BLaER1 treated with 17β-estradiol and CSF1 and Interleukin-3, amounts not matched to agents 10 nM and 100 nM (cell line): ENCODE measurements around the gene TMEM175.
A peak's percentile ranks its signal among the peaks of the same experiment; 100 is the strongest.

ENCODE experiments used
- H3K27ac ChIP-seq, 11 experiments: shearing (Covaris generic); formaldehyde crosslinking; 2 replicates each; pipeline ENCODE4 v1.8.1; 2022
- H3K27me3 ChIP-seq, 11 experiments: shearing (Covaris generic); formaldehyde crosslinking; 2 replicates each; pipeline ENCODE4 v1.8.1; 2022
- H3K36me3 ChIP-seq, 11 experiments: shearing (Covaris generic); formaldehyde crosslinking; 2 replicates each; pipeline ENCODE4 v1.8.1; 2022
- H3K4me1 ChIP-seq, 10 experiments: shearing (Covaris generic); formaldehyde crosslinking; 2 replicates each; pipeline ENCODE4 v1.8.1; 2022
- H3K4me2 ChIP-seq, 11 experiments: shearing (Covaris generic); formaldehyde crosslinking; 2 replicates each; pipeline ENCODE4 v1.8.1; 2022
- H3K4me3 ChIP-seq, 10 experiments: shearing (Covaris generic); formaldehyde crosslinking; 2 replicates each; pipeline ENCODE4 v1.8.1; 2022
- H3K9ac ChIP-seq, 11 experiments: shearing (Covaris generic); formaldehyde crosslinking; 2 replicates each; pipeline ENCODE4 v1.8.1; 2022
- H3K9me3 ChIP-seq, 11 experiments: shearing (Covaris generic); formaldehyde crosslinking; replicated peaks in 1 of 11; 2 replicates each; pipeline ENCODE4 v1.8.1; 2022
- H4K20me1 ChIP-seq, 11 experiments: shearing (Covaris generic); formaldehyde crosslinking; 2 replicates each; pipeline ENCODE4 v1.8.1; 2022
- Cebpa-rat ChIP-seq, 11 experiments: shearing (Covaris generic); IDR thresholded peaks; 2 replicates each; pipeline ENCODE4 v1.8.1; 2022

Gene TMEM175

GRCh38 chr4:947491-947971, 15.3 kb downstream of the TMEM175 start:
- Histone ChIP-seq H3K36me3 (peaks cover 0 to 15% (median 0%) of the 10 kb centered on the region in 11 experiments; a peak in 3 of 22 replicates), H3K9ac (no peak overlapping the region), H3K4me3 (no peak overlapping the region), H4K20me1 (peaks cover 0 to 91% (median 15%) of the 10 kb centered on the region in 11 experiments; a peak in 17 of 22 replicates), H3K4me2 (no peak overlapping the region), H3K27me3 (no peaks in the 10 kb centered on the region), H3K4me1 (peaks cover 0 to 13% (median 4%) of the 10 kb centered on the region in 10 experiments; a peak in 4 of 20 replicates), H3K27ac (no peak overlapping the region), H3K9me3 (no peaks in the 10 kb centered on the region)
- TF ChIP-seq Cebpa-rat (IDR thresholded peaks at IDR 0.05): no peak

- Histone ChIP-seq H3K36me3 (peaks cover 0 to 14% (median 0%) of the 10 kb centered on the region in 11 experiments; a peak in 7 of 22 replicates), H3K27ac (0 out of 22 replicates have a peak overlapping the region, but pooled peaks of 1 of the 11 experiments have one; percentile 18), H3K9ac (0 out of 22 replicates have a peak overlapping the region, but pooled peaks of 1 of the 11 experiments have one; percentile 19), H3K9me3 (no peaks in the 10 kb centered on the region), H3K4me2 (no peak overlapping the region), H4K20me1 (peaks cover 0 to 87% (median 15%) of the 10 kb centered on the region in 11 experiments; a peak in 17 of 22 replicates), H3K4me1 (peaks cover 0 to 11% (median 3%) of the 10 kb centered on the region in 10 experiments; a peak in 4 of 20 replicates), H3K27me3 (no peaks in the 10 kb centered on the region), H3K4me3 (no peak overlapping the region)
- no peak for TF ChIP-seq Cebpa-rat (IDR thresholded peaks at IDR 0.05)
Measured at GRCh38 chr4:948101-948935, 16.1 kb downstream of the TMEM175 start.

GRCh38 chr4:948936-949300, 16.7 kb downstream of the TMEM175 start:
- no peak for TF ChIP-seq Cebpa-rat (IDR thresholded peaks at IDR 0.05)
- no peak overlapping the region for H3K9ac ChIP-seq
- no peak overlapping the region for H3K4me3 ChIP-seq
- H3K36me3 ChIP-seq: peaks cover 0 to 16% (median 0%) of the 10 kb centered on the region in 11 experiments; a peak in 7 of 22 replicates
- H3K4me1 ChIP-seq: peaks cover 0 to 5% (median 0%) of the 10 kb centered on the region in 10 experiments; a peak in 3 of 20 replicates
- no peak overlapping the region for H3K27ac ChIP-seq
- H3K9me3 ChIP-seq: no peaks in the 10 kb centered on the region
- peaks cover 0 to 81% (median 15%) of the 10 kb centered on the region in 11 experiments; a peak in 17 of 22 replicates for H4K20me1 ChIP-seq
- H3K4me2 ChIP-seq: no peak overlapping the region
- H3K27me3 ChIP-seq: no peaks in the 10 kb centered on the region

GRCh38 chr4:949656-950055, 17.4 kb downstream of the TMEM175 start:
- no peak overlapping the region for H3K4me2 ChIP-seq
- no peak overlapping the region for H3K4me3 ChIP-seq
- peaks cover 0 to 80% (median 14%) of the 10 kb centered on the region in 11 experiments; a peak in 16 of 22 replicates for H4K20me1 ChIP-seq
- H3K27me3 ChIP-seq: no peaks in the 10 kb centered on the region
- H3K9ac ChIP-seq: no peak overlapping the region
- H3K4me1 ChIP-seq: no peaks in the 10 kb centered on the region
- no peak for TF ChIP-seq Cebpa-rat (IDR thresholded peaks at IDR 0.05)
- H3K27ac ChIP-seq: no peak overlapping the region
- peaks cover 0 to 24% (median 4%) of the 10 kb centered on the region in 11 experiments; a peak in 7 of 22 replicates for H3K36me3 ChIP-seq
- no peaks in the 10 kb centered on the region for H3K9me3 ChIP-seq

- no peak overlapping the region for H3K4me2 ChIP-seq
- no peak overlapping the region for H3K9ac ChIP-seq
- H3K27ac ChIP-seq: no peak overlapping the region
Measured at GRCh38 chr4:950136-951020, 18.1 kb downstream of the TMEM175 start.

GRCh38 chr4:951186-951585, 18.9 kb downstream of the TMEM175 start:
- no peak overlapping the region for H3K4me2 ChIP-seq
- H4K20me1 ChIP-seq: peaks cover 0 to 77% (median 8%) of the 10 kb centered on the region in 11 experiments; a peak in 13 of 22 replicates
- H3K9ac ChIP-seq: no peak overlapping the region
- H3K27me3 ChIP-seq: no peaks in the 10 kb centered on the region
- no peak overlapping the region for H3K27ac ChIP-seq
- H3K4me3 ChIP-seq: no peak overlapping the region
- H3K4me1 ChIP-seq: no peaks in the 10 kb centered on the region
- no peaks in the 10 kb centered on the region for H3K9me3 ChIP-seq
- peaks cover 0 to 38% (median 7%) of the 10 kb centered on the region in 11 experiments; a peak in 12 of 22 replicates for H3K36me3 ChIP-seq
- no peak for TF ChIP-seq Cebpa-rat (IDR thresholded peaks at IDR 0.05)

More at GRCh38 chr4:950136-951020, 18.1 kb downstream of the TMEM175 start:
- Histone ChIP-seq H3K4me1 (no peaks in the 10 kb centered on the region), H4K20me1 (peaks cover 0 to 80% (median 8%) of the 10 kb centered on the region in 11 experiments; a peak in 15 of 22 replicates), H3K9me3 (no peaks in the 10 kb centered on the region), H3K27me3 (no peaks in the 10 kb centered on the region), H3K4me3 (no peak overlapping the region), H3K36me3 (peaks cover 0 to 31% (median 5%) of the 10 kb centered on the region in 11 experiments; a peak in 12 of 22 replicates)
- no peak for TF ChIP-seq Cebpa-rat (IDR thresholded peaks at IDR 0.05)

- Histone ChIP-seq H4K20me1 (peaks cover 0 to 73% (median 7%) of the 10 kb centered on the region in 11 experiments; a peak in 12 of 22 replicates), H3K9ac (no peak overlapping the region), H3K9me3 (no peaks in the 10 kb centered on the region), H3K4me2 (no peak overlapping the region), H3K27me3 (no peaks in the 10 kb centered on the region), H3K36me3 (peaks cover 0 to 38% (median 7%) of the 10 kb centered on the region in 11 experiments; a peak in 12 of 22 replicates), H3K4me3 (no peak overlapping the region), H3K4me1 (no peaks in the 10 kb centered on the region), H3K27ac (no peak overlapping the region)
- no peak for TF ChIP-seq Cebpa-rat (IDR thresholded peaks at IDR 0.05)
Measured at GRCh38 chr4:951594-952468, 19.6 kb downstream of the TMEM175 start.
